ENCODE measurements around the gene TTC23.

The TTC23 gene

DNA sequence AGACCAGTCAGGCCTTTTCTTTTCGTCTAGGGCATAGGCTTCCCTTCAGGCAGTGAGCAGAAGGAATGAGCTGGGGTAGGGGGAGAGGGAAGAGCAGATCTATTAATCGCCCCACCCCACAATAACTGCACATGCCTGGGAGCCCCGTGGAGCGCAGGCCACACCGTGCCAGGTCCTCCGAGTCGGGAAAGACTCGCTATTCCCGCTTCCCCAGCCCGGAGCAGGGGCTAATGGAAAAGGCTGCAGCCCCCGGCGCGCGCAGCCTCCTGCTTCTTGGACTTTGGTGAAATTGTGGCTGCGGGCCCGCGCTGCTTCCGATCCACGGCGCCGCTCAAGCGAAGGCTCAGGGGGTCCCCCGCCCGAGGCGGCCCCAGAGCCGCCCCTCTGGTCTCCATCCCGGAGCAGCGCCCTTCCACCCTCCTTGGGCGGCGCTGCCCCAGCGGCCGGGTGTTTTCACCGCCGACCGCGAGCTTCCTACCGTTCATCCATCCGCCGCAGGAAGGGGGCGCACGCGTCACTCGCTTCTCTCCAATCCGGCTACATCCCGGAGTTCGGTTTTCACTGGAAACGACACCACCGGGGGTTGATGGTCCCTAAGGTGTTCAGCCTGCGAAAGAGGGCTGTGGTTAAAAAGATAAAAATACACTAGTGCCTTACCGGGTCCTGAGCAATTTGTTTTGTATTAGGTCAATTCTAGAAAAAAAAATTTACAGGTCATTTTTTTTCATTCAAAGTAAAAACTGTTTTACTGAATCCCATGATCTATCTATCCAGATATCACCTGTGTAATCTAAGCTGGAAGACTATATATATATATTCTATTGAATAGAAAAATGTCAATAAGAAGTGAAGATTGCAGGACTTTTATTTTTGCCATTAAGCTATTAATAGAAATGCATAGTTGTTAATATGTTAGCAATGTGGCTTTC is 148.9 kb downstream of the TTC23 start:
- DNase-seq, result peak; percentile 64 to 87 (median 72)

DNA sequence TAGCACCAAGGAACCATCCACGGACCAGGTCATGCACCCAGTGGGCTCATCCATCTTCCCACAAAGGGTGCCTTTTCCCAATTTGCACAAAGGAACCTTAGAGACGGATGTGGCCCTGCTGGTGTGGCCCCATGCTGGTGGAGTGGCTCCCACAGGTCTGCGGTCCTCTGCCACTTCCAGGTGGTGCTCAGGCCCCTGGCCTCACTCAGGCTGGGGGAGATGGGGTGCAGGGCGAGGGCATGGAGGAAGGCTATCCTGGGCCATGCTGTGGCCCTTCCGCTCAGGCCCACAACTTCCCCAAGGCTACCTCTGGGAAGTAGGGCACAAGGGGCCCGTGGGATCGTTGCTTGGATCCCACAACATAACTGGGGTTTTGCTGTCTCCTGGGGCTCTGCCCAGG is 149.7 kb downstream of the TTC23 start:
- no peak for DNase-seq

DNA sequence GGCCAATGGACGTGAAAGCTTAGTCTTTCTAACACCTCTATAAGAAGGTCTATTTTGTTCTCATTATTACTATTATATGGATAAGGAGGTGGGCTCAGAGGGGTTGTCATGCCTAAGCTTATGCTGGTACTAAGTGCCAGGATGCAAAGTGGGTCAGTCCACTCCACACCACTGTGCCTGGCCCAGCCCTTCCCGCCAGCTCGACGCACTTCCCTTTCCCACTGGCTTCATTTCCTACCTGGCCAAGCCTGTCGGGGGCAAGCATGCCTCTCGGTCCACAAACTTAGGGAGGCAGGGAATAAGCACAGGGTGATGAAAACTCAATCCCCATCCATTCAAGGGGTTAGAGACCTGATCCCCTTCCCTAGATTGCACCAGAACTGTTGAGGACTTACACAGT is 150.4 kb downstream of the TTC23 start:
- no peak for DNase-seq

DNA sequence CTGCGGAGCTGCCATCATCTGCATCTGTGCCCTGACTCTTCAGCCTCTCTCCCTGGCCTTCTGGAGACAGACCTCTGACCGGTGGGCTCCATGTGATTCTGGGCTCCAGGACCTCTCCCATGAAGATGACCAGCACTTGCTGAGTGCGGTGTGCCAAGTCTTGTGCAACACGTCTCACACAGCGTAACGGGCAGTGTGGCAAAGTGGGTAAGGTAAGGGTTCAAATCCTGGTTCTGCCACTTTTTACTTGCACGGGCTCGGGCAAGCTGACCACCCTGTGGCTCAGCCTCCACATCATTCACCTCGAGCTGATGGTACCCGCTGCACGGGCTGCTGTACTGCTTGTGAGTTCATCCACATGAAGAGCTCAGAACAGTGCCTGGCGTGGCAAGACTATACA is 151.0 kb downstream of the TTC23 start:
- DNase-seq, result no peak

DNA sequence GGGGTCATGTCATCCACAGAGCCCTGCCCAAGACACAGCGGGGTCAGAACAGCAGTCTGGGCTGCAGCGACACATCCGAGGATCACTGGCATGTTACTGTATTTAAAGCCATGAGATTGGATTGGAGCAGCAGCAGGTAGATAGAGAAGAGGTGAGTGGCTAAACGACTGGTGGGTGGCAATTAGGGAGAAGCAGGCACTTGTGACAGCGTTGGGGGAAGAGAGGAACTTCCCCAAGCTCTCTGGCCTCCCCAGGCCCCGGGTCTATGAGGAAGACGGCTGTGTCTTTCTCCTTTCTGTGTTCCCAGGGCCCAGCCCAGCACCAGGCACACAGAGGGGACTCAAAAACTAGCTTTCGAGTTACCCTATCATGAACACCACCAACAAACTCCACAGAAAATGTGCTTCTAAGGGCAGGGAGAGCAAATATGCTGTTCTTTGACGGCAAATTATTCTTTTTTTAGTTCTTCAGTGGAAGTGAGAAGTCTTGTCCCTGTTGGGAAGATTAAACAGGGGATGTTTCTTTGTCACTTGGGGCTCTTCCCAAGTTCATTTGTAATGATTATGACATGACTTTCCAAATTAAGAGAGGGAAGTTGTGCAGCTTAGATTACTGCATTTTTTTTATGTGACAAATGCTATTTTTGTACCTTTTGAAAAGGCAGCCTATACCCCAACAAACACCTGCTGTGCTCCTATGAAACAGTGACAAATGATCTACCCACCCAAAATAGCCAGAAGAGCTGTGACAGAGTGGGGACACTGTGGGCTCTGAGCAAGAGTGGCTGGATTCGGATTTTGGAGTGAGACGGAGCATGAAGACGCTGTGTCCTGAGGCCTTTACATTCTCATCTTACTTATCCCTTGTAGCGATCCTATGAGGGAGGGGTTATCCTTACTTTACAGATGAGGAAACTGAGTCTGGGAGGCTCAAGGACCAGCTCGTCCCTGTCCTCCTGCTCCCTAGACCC is 151.7 kb downstream of the TTC23 start:
- DNase-seq, result peak in 2 of 4 experiments; percentile 13 to 45

- no peak for DNase-seq
Observed at GRCh38 chr15:99096894-99097426, 152.4 kb downstream of the TTC23 start.

DNA sequence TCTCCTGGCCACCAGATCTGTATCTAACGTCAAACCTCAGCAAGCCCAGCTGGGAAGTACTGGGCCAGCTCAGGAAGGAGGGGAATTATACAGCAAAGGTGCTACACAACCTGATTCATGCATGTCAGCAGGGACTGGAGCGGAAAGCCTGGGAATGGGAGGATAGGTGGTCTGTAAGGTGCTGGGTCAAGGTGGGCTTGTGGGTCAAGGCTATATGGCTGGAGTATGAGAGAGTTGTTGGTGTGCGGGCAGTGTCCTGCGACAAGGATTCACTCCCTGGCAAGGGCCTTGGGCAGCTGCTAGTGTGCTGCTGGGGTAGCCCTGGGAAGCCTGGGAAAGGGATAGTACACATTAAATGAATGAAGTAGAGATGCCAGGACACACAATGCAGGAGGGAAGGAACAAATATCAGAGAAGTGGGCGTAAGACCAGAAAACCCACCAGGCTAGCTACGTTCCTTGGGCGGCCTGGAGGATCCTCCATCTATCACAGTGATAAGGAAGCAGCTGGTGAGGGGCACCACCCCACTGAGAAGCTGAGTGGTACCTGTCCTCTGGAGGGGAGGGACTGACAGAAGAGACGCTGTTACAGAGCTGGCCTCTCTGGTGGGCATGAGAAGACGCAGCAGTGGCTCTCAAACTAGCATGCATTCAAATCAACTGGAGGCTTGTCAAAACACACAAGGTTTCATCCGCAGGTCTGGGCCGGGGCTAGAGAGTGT is 153.0 kb downstream of the TTC23 start:
- DNase-seq, result no peak

GRCh38 chr15:99095626-99096025 is 153.8 kb downstream of the TTC23 start:
- DNase-seq, result no peak

- no peak for DNase-seq
Observed at GRCh38 chr15:99092554-99093172, 156.7 kb downstream of the TTC23 start.

GRCh38 chr15:99090938-99091337 is 158.4 kb downstream of the TTC23 start:
- no peak for DNase-seq

GRCh38 chr15:99090011-99090699 is 159.2 kb downstream of the TTC23 start:
- DNase-seq, result peak in 3 of 4 experiments; percentile 7 to 33 (median 17)

GRCh38 chr15:99087405-99087943 is 161.9 kb downstream of the TTC23 start:
- no peak for DNase-seq

GRCh38 chr15:99086327-99086667 is 163.1 kb downstream of the TTC23 start:
- no peak for DNase-seq
